ENCODE data around the gene FBXW4.
A peak's percentile ranks its signal among the peaks of the same experiment; 100 is the strongest.

Gene FBXW4

GRCh38 chr10:101725296-101726114 is 30.5 kb upstream of the FBXW4 start:
- H3K4me3 ChIP-seq (ENCODE audit: low read depth, low read length), result no peak overlapping the region
- TF ChIP-seq, protein P1, sequence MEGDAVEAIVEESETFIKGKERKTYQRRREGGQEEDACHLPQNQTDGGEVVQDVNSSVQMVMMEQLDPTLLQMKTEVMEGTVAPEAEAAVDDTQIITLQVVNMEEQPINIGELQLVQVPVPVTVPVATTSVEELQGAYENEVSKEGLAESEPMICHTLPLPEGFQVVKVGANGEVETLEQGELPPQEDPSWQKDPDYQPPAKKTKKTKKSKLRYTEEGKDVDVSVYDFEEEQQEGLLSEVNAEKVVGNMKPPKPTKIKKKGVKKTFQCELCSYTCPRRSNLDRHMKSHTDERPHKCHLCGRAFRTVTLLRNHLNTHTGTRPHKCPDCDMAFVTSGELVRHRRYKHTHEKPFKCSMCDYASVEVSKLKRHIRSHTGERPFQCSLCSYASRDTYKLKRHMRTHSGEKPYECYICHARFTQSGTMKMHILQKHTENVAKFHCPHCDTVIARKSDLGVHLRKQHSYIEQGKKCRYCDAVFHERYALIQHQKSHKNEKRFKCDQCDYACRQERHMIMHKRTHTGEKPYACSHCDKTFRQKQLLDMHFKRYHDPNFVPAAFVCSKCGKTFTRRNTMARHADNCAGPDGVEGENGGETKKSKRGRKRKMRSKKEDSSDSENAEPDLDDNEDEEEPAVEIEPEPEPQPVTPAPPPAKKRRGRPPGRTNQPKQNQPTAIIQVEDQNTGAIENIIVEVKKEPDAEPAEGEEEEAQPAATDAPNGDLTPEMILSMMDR (IDR thresholded peaks at IDR 0.05; ENCODE audit: insufficient read depth, low read depth, low read length, missing control alignments), result no peak
- peak; percentile 22 for DNase-seq (ENCODE audit: low read depth)

DNA sequence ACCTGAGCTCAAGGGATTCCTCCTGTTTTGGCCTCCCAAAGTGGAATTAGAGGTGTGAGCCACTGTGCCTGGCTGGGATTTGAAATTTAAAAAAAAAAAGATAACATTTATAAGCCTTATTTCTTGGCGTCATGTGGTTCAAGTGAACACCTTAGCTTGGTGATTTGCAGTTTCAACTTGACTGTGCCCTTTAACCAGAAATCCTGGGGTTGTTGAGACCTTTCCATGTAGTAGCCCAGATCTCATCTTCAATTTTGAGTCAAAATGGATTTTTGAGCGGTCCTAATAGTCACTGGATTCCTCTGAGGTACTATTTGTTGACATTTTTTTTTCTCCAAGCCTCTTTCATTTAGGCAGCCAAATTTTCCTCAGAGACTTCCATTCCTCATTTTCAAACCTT is 29.5 kb upstream of the FBXW4 start:
- peak; percentile 31 for DNase-seq (ENCODE audit: low read depth)
- TF ChIP-seq, protein P1 (IDR thresholded peaks at IDR 0.05; ENCODE audit: insufficient read depth, low read depth, low read length, missing control alignments), result no peak
- H3K4me3 ChIP-seq (ENCODE audit: low read depth, low read length), result no peak overlapping the region

DNA sequence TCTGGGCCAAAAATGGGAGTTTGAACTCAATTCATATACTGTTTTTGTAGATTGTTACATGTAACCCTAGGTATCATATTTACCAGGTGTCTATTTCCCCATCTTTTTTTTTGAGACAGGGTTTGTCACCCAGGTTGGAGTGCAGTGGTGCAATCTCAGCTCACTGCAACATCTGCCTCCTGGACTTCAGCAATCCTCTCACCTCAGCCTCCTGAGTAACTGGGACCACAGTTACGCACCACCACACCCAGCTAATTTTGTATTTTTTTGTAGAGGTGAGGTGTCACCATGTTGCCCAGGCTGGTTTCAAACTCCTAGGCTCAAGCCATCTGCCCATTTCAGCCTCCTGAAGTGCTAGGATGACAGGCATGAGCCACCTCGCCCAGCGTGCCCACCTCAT is 28.2 kb upstream of the FBXW4 start:
- no peak overlapping the region for H3K4me3 ChIP-seq (ENCODE audit: low read depth, low read length)
- DNase-seq (ENCODE audit: low read depth), result no peak
- TF ChIP-seq, protein P1 (IDR thresholded peaks at IDR 0.05; ENCODE audit: insufficient read depth, low read depth, low read length, missing control alignments), result no peak

DNA sequence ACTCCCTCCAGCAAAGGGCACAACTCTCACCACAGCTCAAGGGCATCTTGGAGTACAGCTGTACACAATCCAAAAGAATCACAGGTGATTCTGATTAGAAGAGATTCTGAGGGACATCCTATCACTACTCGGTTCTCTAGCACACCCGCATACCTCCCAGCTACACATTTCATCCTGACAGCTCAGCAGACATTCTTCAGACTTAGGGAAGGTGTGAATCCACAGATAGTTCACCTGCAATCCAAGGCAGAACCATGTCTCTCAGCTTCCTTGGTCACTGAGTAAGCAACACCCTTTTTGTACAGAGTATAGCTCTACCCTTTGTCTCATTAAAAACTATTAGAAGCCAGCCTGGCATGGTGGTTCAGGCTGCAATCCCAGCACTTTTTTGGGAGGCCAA is 26.8 kb upstream of the FBXW4 start:
- TF ChIP-seq, protein P1 (IDR thresholded peaks at IDR 0.05; ENCODE audit: insufficient read depth, low read depth, low read length, missing control alignments), result no peak
- DNase-seq (ENCODE audit: low read depth), result no peak
- no peak overlapping the region for H3K4me3 ChIP-seq (ENCODE audit: low read depth, low read length)

DNA sequence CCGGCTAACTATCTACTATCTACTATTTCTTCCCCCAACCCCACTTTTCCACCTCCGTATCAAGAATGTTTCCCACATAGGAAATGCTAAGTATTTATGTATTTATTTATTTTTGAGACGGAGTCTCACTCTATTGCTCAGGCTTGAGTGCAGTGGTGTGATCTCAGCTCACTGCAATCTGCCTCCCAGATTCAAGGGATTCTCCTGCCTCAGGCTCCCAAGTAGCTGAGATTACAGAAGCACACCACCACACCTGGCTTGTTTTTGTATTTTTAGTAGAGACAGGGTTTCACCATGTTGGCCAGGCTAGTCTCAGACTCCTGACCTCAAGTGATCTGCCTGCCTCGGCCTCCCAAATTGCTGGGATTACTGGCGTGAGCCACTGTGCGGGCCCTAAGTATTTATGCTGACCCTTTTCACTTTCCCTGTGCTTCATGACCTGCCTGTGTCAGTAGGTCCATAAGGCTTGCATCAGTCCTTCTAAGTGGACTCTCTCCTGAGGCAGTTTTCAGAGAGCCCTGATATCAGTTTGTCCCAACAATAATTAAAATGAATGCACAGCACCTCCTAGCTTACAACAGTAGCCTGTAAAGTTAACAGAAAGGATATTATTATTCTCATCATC is 25.7 kb upstream of the FBXW4 start:
- DNase-seq (ENCODE audit: low read depth), result no peak
- no peak overlapping the region for H3K4me3 ChIP-seq (ENCODE audit: low read depth, low read length)
- TF ChIP-seq, protein P1 (IDR thresholded peaks at IDR 0.05; ENCODE audit: insufficient read depth, low read depth, low read length, missing control alignments), result no peak

DNA sequence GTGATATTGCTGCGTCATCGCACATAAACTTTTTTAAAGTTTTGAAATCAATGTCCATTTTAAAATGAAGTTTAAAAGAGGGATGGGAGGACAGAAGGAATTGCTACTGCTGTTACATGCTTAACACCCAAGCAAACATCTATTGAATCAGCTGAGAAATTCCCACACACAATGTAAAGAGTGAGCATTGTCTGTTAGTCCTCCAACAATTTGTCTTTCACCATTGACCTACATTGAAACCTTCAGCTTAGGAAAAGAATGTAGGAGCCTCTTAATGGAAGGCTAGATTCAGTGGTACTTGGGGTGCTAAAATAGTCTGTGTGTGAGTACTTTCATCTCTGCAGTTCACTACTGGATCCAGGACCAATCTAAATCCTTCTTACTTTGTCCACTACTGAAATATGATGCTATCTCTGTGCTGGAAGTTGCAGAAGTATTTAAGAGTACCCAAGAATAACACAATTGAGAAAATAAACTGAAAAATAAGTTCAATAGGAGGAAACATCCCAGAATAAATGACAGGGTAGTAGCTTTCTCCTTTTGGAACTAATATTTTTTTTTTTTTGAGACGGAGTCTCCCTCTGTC is 23.8 kb upstream of the FBXW4 start:
- TF ChIP-seq, protein P1 (IDR thresholded peaks at IDR 0.05; ENCODE audit: insufficient read depth, low read depth, low read length, missing control alignments), result no peak
- H3K4me3 ChIP-seq (ENCODE audit: low read depth, low read length), result no peak overlapping the region

More for the DNA sequence above, 23.8 kb upstream of the FBXW4 start:
- no peak for DNase-seq (ENCODE audit: low read depth)

Measured in GM12865 (cell line).